SK-N-SH treated with all-trans-retinoic acid at 6 μM for 48 hours (cell line): ENCODE measurements around the gene PKMYT1.

Experiments used
- ATAC-seq: fragments of 200-7000 bp; cut with Tn5 transposase; 3 replicates; pipeline ENCODE4 v1.9.1; 2020; ENCODE audit warnings: mild to moderate bottlenecking, moderate library complexity
- ESRRG ChIP-seq: fragments of 250-450 bp; sonication (Bioruptor Pico); IDR thresholded peaks from 2 replicates; pipeline ENCODE4 v1.6.1; 2021; ENCODE audit warnings: mild to moderate bottlenecking
- OSR1 ChIP-seq: fragments of 250-450 bp; sonication (Bioruptor Pico); IDR thresholded peaks from 2 replicates; pipeline ENCODE4 v1.8.0; 2022; ENCODE audit warnings: moderate library complexity, mild to moderate bottlenecking, inconsistent platforms
- PPARA ChIP-seq: fragments of 250-450 bp; sonication (Bioruptor Pico); IDR thresholded peaks from 2 replicates; pipeline ENCODE4 v1.5.0; 2020; ENCODE audit warnings: mild to moderate bottlenecking, borderline replicate concordance
- TCF4 ChIP-seq: fragments of 250-450 bp; sonication (Bioruptor Pico); IDR thresholded peaks from 2 replicates; pipeline ENCODE4 v1.8.0; 2021; ENCODE audit warnings: mild to moderate bottlenecking, moderate library complexity, borderline replicate concordance
- TOX ChIP-seq: fragments of 250-450 bp; sonication (Bioruptor Pico); IDR thresholded peaks from 2 replicates; pipeline ENCODE4 v1.8.0; 2021; ENCODE audit warnings: mild to moderate bottlenecking, moderate library complexity, borderline replicate concordance
- ZFP3 ChIP-seq: fragments of 250-450 bp; sonication (Bioruptor Pico); IDR thresholded peaks from 2 replicates; pipeline ENCODE4 v1.5.0; 2020; ENCODE audit warnings: mild to moderate bottlenecking, moderate library complexity
- TF ChIP-seq, protein P1 (sequence below): fragments of 250-450 bp; sonication (Bioruptor Pico); IDR thresholded peaks from 2 replicates; pipeline ENCODE4 v1.5.1; 2020; ENCODE audit warnings: low read depth, mild to moderate bottlenecking, moderate library complexity

PKMYT1 gene

DNA sequence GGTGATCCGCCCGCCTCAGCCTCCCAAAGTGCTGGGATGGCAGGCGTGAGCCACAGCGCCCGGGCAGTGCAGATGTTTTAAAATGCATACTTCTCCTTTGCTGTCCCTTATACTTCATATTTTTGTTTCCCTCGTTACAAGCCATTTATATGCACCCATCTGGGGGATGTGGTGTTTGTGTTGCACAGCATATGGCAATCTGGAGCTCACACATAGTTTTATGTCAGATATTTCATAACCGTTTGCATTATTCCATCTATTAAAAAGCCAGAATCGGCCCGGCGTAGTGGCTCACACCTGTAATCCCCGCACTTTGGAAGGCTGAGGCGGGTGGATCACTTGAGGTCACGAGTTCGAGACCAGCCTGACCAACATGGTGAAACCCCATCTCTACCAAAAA, 56.8 kb downstream of the PKMYT1 start:
- ATAC-seq: no peak
- TF ChIP-seq PPARA (no peak), ZFP3 (CRISPR knock-in tag) (no peak), TOX (CRISPR knock-in tag) (no peak), ESRRG (CRISPR knock-in tag) (no peak), TCF4 (CRISPR knock-in tag) (no peak), OSR1 (no peak)
- TF ChIP-seq, protein P1, sequence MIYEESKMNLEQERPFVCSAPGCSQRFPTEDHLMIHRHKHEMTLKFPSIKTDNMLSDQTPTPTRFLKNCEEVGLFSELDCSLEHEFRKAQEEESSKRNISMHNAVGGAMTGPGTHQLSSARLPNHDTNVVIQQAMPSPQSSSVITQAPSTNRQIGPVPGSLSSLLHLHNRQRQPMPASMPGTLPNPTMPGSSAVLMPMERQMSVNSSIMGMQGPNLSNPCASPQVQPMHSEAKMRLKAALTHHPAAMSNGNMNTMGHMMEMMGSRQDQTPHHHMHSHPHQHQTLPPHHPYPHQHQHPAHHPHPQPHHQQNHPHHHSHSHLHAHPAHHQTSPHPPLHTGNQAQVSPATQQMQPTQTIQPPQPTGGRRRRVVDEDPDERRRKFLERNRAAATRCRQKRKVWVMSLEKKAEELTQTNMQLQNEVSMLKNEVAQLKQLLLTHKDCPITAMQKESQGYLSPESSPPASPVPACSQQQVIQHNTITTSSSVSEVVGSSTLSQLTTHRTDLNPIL (CRISPR knock-in tag): no peak
- TF ChIP-seq, all 23 proteins: peak for 0
